PC-3 (cell line): ENCODE measurements around the gene RET. TPM values are rescaled to one million over a fixed set of nuclear protein-coding genes. Genes with fewer than 3 reads are reported as not detected.

ENCODE experiments used
- ATAC-seq: fragments of 200-7000 bp; cut with Tn5 transposase; 2 replicates; pipeline ENCODE4 v1.9.1; 2020; ENCODE audit warnings: mild to moderate bottlenecking, moderate library complexity
- BruUV-seq: library from RNA; stranded (reverse); fragments of 400-500 nt; replicated peaks from 2 replicates; lab custom pipeline; 2021; lab: Mats Ljungman, UMichigan
- CTCF ChIA-PET: fragments of 300-600 bp; sonication (Branson Sonifier 250); formaldehyde crosslinking; loops from one replicate; lab custom pipeline; 2022; ENCODE audit warnings: antibody characterized with exemption; lab: Charles Lee
- POLR2A ChIA-PET: fragments of 300-600 bp; sonication (Branson Sonifier 250); formaldehyde crosslinking; loops from one replicate; lab custom pipeline; 2022; ENCODE audit warnings: antibody characterized with exemption; ENCODE audit not compliant: unreplicated experiment; lab: Charles Lee
- DNase-seq: peaks from one replicate; pipeline ENCODE4 v3.0.0-alpha.2; 2015
- H2AFZ ChIP-seq: fragments of 300-600 bp; sonication (generic); 2 replicates; pipeline ENCODE4 v1.6.0; 2016; ENCODE audit warnings: antibody characterized with exemption, low read length
- H3F3A ChIP-seq: fragments of 300-600 bp; sonication (generic); one replicate; pipeline ENCODE4 v1.6.0; 2017; ENCODE audit warnings: antibody characterized with exemption, low read length, control low read depth, mild to moderate bottlenecking; ENCODE audit not compliant: unreplicated experiment
- H3K27ac ChIP-seq: fragments of 300-600 bp; sonication (generic); 2 replicates; pipeline ENCODE4 v1.5.1; 2016; ENCODE audit warnings: mild to moderate bottlenecking, low read length
- H3K27me3 ChIP-seq: fragments of 300-600 bp; sonication (generic); 2 replicates; pipeline ENCODE4 v1.6.1; 2016; ENCODE audit warnings: low read length, mixed read lengths
- H3K36me3 ChIP-seq: fragments of 300-600 bp; sonication (generic); 2 replicates; pipeline ENCODE4 v1.6.1; 2016; ENCODE audit warnings: low read depth, mixed run types, low read length, mixed read lengths
- H3K4me1 ChIP-seq: fragments of 300-600 bp; sonication (generic); 2 replicates; pipeline ENCODE4 v1.5.1; 2016; ENCODE audit warnings: low read length; ENCODE audit not compliant: insufficient read depth
- H3K4me2 ChIP-seq: fragments of 300-600 bp; sonication (generic); 2 replicates; pipeline ENCODE4 v1.6.0; 2016; ENCODE audit warnings: low read length
- H3K4me3 ChIP-seq: fragments of 300-600 bp; sonication (generic); 2 replicates; pipeline ENCODE4 v1.5.1; 2016; ENCODE audit warnings: mild to moderate bottlenecking, low read length, mixed read lengths
- H3K79me2 ChIP-seq: fragments of 300-600 bp; sonication (generic); 2 replicates; pipeline ENCODE4 v1.6.1; 2017; ENCODE audit warnings: low read length, mixed read lengths
- H3K9ac ChIP-seq: fragments of 300-600 bp; sonication (generic); 2 replicates; pipeline ENCODE4 v1.6.0; 2016; ENCODE audit warnings: mild to moderate bottlenecking, low read length
- H3K9me2 ChIP-seq: fragments of 300-600 bp; sonication (generic); replicated peaks from 2 replicates; pipeline ENCODE4 v1.6.1; 2016; ENCODE audit warnings: mixed run types, low read length, mixed read lengths
- H3K9me3 ChIP-seq: fragments of 300-600 bp; sonication (generic); 2 replicates; pipeline ENCODE4 v1.6.1; 2016; ENCODE audit warnings: low read length, mixed read lengths
- H4K20me1 ChIP-seq: fragments of 300-600 bp; sonication (generic); 2 replicates; pipeline ENCODE4 v1.6.1; 2016; ENCODE audit warnings: low read length, mixed read lengths
- EZH2 ChIP-seq: fragments of 300-600 bp; sonication (generic); IDR thresholded peaks from one replicate; pipeline ENCODE4 v1.6.1; 2017; ENCODE audit warnings: antibody characterized with exemption, mild to moderate bottlenecking, low read length; ENCODE audit not compliant: unreplicated experiment
- EZH2phosphoT487 ChIP-seq: fragments of 300-600 bp; sonication (generic); IDR thresholded peaks from 2 replicates; pipeline ENCODE4 v1.6.1; 2018; ENCODE audit warnings: mild to moderate bottlenecking, antibody characterized with exemption, low read length, borderline replicate concordance
- intact Hi-C: fragments of 100-400 bp; cut with micrococcal nuclease; formaldehyde crosslinking; loops from 2 replicates; pipeline ENCODE4 v1.9.0; 2023
- total RNA-seq: library from RNA; depleted of rRNA; stranded (reverse); fragments of >200 nt; gene quantifications from 2 replicates; pipeline ENCODE4 v1.2.3, GENCODE V29; 2014
- TF ChIP-seq, protein P1 (sequence below): fragments of 300-600 bp; sonication (generic); conservative IDR thresholded peaks from 2 replicates; pipeline ENCODE4 v1.5.1; 2017; ENCODE audit warnings: antibody characterized with exemption, low read depth, mild to moderate bottlenecking, low read length

RET gene
- total RNA-seq, 1 experiment from 2014 or later = not detected

DNA sequence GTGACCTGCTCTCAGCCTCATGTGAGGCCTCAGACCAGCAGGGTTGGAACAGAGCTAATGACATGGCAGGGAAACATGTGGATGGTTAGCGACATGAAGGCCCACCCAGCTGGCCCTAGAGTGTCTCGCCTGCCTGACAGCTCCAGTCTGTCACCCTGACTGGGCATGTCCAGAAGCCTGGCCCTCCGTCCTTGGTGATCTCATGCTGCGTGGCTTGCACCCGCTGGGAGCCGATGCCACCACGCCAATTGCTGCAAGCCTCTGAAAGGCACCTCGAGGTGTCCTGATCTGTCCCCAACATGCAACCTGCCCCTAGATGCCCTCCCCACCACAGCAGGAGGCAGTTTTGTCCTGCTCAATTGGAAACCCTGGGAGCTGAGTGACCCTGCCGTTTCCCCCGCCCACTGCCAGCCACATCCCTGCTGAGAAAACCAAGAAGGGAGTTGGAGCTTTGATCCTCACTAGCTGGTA lies 27.8 kb upstream of the RET start:
- H3K79me2 ChIP-seq = no peaks in the 10 kb centered on the region
- peaks cover 40% of the 10 kb centered on the region for H3K27me3 ChIP-seq
- no peak overlapping the region for H3K9ac ChIP-seq
- BruUV-seq = no TSS peak
- no peak overlapping the region for H3K4me2 ChIP-seq
- ChIA-PET CTCF (no interaction called here), POLR2A (no interaction called here)
- H3K9me3 ChIP-seq = no peaks in the 10 kb centered on the region
- H3K27ac ChIP-seq = no peak overlapping the region
- intact Hi-C loops = loop anchor here (2.0 kb wide), 1 partner anchor 62 kb away; no protein-coding TSS in a partner anchor
- no peaks in the 10 kb centered on the region for H3F3A ChIP-seq
- H3K36me3 ChIP-seq = no peaks in the 10 kb centered on the region
- TF ChIP-seq, protein P1, sequence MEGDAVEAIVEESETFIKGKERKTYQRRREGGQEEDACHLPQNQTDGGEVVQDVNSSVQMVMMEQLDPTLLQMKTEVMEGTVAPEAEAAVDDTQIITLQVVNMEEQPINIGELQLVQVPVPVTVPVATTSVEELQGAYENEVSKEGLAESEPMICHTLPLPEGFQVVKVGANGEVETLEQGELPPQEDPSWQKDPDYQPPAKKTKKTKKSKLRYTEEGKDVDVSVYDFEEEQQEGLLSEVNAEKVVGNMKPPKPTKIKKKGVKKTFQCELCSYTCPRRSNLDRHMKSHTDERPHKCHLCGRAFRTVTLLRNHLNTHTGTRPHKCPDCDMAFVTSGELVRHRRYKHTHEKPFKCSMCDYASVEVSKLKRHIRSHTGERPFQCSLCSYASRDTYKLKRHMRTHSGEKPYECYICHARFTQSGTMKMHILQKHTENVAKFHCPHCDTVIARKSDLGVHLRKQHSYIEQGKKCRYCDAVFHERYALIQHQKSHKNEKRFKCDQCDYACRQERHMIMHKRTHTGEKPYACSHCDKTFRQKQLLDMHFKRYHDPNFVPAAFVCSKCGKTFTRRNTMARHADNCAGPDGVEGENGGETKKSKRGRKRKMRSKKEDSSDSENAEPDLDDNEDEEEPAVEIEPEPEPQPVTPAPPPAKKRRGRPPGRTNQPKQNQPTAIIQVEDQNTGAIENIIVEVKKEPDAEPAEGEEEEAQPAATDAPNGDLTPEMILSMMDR = no peak
- TF ChIP-seq EZH2phosphoT487 (no peak), EZH2 (no peak)
- H3K4me3 ChIP-seq = no peak overlapping the region
- H3K9me2 ChIP-seq = no peaks in the 10 kb centered on the region
- no peaks in the 10 kb centered on the region for H4K20me1 ChIP-seq
- DNase-seq (no peak), ATAC-seq (no peak)
- no peak overlapping the region for H2AFZ ChIP-seq
- H3K4me1 ChIP-seq = no peaks in the 10 kb centered on the region

DNA sequence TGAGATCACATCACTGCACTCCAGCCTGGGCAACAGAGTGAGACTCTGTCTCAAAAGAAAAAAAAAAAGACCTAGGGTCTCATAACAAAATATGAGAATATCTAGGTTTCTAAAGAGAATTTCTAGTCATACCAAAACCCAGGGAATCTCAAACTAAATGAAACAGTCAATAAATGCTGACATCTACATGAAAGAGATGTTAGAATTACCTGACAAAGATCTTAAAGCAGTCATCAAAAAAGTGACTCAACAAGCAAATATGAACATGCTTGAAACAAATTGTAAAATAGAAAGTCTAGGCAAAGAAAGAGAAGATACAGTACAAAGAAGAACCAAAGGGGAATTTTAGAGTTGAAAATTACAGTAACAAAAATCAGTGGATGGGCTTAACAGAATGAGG lies 26.9 kb upstream of the RET start:
- CTCF ChIA-PET = no interaction called here
- Histone ChIP-seq H3K27ac (no peak overlapping the region), H3K9ac (no peak overlapping the region), H3K9me3 (no peaks in the 10 kb centered on the region), H3K9me2 (no peaks in the 10 kb centered on the region), H3K27me3 (peaks cover 49% of the 10 kb centered on the region), H3F3A (no peaks in the 10 kb centered on the region), H3K4me1 (no peaks in the 10 kb centered on the region), H3K4me3 (no peak overlapping the region), H4K20me1 (no peaks in the 10 kb centered on the region), H2AFZ (no peak overlapping the region), H3K4me2 (no peak overlapping the region), H3K79me2 (no peaks in the 10 kb centered on the region), H3K36me3 (no peaks in the 10 kb centered on the region)
- intact Hi-C loops = no loop called here
- no peak for ATAC-seq
- BruUV-seq = no TSS peak
- POLR2A ChIA-PET = no interaction called here
- peak; percentile 8 for DNase-seq
- TF ChIP-seq EZH2phosphoT487 = no peak
- TF ChIP-seq, protein P1 = no peak
- TF ChIP-seq EZH2 = no peak

DNA sequence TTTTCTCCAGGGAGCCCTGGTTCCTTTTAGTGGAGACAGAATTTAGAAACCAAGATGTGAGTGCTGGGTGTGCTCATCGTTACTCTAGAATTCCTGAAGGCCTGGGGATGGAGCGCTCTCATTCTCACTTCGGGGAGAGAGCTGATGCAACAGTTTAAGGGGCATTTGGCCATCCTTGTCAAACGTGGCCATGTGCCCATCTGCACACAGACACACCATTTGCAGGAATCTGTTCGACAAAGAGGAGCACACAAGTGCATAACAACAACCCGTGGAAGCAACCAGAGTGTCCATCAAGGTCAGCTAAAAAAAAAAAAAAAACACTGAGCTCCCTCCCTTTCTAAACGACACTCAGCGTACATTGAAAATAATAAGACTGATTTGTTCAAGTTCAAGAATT lies 23.0 kb upstream of the RET start:
- no TSS peak for BruUV-seq

More for the DNA sequence above, 23.0 kb upstream of the RET start:
- POLR2A ChIA-PET = no interaction called here
- H3K9ac ChIP-seq = no peak overlapping the region
- CTCF ChIA-PET = no interaction called here
- no peak overlapping the region for H3K27ac ChIP-seq
- H3K4me1 ChIP-seq = no peaks in the 10 kb centered on the region
- TF ChIP-seq EZH2phosphoT487 = no peak
- TF ChIP-seq, protein P1 = no peak
- TF ChIP-seq EZH2 = no peak
- H3F3A ChIP-seq = no peaks in the 10 kb centered on the region
- no peak overlapping the region for H3K4me3 ChIP-seq
- H3K9me2 ChIP-seq = no peaks in the 10 kb centered on the region
- intact Hi-C loops = no loop called here
- H3K4me2 ChIP-seq = no peak overlapping the region
- no peaks in the 10 kb centered on the region for H4K20me1 ChIP-seq
- H3K79me2 ChIP-seq = no peaks in the 10 kb centered on the region
- DNase-seq (no peak), ATAC-seq (no peak)
- no peaks in the 10 kb centered on the region for H3K36me3 ChIP-seq
- peaks cover 77% of the 10 kb centered on the region for H3K27me3 ChIP-seq
- no peaks in the 10 kb centered on the region for H3K9me3 ChIP-seq
- H2AFZ ChIP-seq = no peak overlapping the region
